GM12873 (cell line): Measurements from ENCODE around the gene CHRD.

Experiments
- TF ChIP-seq, protein P1 (sequence below): IDR thresholded peaks from 2 replicates; pipeline ENCODE4 v1.5.1; 2012; ENCODE audit warnings: low read depth, mild to moderate bottlenecking, moderate library complexity, low read length, control low read depth; ENCODE audit not compliant: insufficient read depth; ENCODE audit errors: missing control alignments

Gene CHRD

GRCh38 chr3:184349563-184350470 lies 30.0 kb upstream of the CHRD start:
- TF ChIP-seq, protein P1, sequence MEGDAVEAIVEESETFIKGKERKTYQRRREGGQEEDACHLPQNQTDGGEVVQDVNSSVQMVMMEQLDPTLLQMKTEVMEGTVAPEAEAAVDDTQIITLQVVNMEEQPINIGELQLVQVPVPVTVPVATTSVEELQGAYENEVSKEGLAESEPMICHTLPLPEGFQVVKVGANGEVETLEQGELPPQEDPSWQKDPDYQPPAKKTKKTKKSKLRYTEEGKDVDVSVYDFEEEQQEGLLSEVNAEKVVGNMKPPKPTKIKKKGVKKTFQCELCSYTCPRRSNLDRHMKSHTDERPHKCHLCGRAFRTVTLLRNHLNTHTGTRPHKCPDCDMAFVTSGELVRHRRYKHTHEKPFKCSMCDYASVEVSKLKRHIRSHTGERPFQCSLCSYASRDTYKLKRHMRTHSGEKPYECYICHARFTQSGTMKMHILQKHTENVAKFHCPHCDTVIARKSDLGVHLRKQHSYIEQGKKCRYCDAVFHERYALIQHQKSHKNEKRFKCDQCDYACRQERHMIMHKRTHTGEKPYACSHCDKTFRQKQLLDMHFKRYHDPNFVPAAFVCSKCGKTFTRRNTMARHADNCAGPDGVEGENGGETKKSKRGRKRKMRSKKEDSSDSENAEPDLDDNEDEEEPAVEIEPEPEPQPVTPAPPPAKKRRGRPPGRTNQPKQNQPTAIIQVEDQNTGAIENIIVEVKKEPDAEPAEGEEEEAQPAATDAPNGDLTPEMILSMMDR, result no peak

- TF ChIP-seq, protein P1, result no peak
Observed at GRCh38 chr3:184350618-184351017, 29.2 kb upstream of the CHRD start.

GRCh38 chr3:184351511-184352148 lies 28.2 kb upstream of the CHRD start:
- TF ChIP-seq, protein P1, result no peak

- TF ChIP-seq, protein P1, result no peak
Observed at GRCh38 chr3:184352149-184352785, 27.6 kb upstream of the CHRD start.

DNA sequence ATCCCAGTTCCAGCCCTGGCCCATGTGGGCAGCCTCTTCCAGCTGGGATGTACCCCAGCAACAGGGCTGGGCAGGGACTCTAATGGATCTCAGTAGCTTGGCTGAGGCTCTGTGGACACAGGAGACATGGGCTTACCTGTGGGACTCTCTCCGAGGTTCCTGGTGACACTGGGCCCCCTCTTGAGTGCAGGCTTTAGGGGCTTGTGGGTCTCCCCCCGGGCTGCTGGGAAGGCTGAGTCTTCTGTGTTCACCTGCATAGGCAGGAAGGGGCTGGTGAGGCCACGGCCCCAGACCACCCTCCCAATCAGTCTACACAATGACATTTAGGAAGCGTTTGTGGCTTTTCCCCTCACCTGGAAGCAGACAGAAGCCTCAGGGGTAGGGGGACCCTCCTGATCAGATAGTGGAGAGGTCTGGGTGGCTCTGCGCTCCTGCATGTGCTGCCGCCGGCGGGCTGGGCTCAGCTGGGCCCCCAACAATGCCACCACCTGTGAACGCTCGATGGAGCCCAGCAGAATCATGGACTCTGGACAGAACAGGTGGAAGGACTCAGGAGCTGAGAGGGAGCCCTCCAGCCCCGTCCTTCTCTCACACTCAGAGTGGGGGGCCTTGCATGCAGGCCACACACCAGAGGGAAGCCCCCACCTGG lies 26.8 kb upstream of the CHRD start:
- TF ChIP-seq, protein P1, result no peak

DNA sequence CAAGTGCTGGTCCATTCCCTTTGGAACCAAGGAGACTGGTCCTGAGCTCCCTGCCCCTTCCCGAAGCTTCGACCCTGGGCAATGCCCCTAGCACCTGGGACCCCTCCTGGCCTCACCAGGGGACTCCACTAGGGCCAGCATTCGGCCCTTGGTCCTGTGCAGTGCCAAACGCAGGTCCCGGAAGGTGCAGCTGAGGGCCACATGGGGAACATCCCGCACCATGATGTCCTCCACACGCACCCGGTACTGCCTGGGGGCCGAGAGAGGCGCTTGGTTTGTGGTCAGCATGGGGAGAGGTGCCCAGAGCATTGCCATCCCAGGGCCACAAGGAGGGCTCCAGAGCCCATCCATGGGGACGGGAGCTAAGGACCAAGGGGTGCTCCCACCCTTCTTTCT lies 26.3 kb upstream of the CHRD start:
- TF ChIP-seq, protein P1, result no peak

GRCh38 chr3:184354121-184354728 lies 25.6 kb upstream of the CHRD start:
- TF ChIP-seq, protein P1, result peak; percentile 85
